GM19463 (cell line): ENCODE data around the gene LETM1.
A peak's percentile ranks its signal among the peaks of the same experiment; 100 is the strongest.
"Not testable (repeated sequence)": the region's sequence is repeated elsewhere in the genome, so short reads cannot be mapped to it uniquely, and the experiment has no call there.

Source experiments
- ATAC-seq: cut with Tn5 transposase; IDR thresholded peaks from one replicate; pipeline ENCODE4 v1.9.1; 2021; ENCODE audit warnings: mild to moderate bottlenecking, moderate library complexity; ENCODE audit not compliant: unreplicated experiment

Gene LETM1

DNA sequence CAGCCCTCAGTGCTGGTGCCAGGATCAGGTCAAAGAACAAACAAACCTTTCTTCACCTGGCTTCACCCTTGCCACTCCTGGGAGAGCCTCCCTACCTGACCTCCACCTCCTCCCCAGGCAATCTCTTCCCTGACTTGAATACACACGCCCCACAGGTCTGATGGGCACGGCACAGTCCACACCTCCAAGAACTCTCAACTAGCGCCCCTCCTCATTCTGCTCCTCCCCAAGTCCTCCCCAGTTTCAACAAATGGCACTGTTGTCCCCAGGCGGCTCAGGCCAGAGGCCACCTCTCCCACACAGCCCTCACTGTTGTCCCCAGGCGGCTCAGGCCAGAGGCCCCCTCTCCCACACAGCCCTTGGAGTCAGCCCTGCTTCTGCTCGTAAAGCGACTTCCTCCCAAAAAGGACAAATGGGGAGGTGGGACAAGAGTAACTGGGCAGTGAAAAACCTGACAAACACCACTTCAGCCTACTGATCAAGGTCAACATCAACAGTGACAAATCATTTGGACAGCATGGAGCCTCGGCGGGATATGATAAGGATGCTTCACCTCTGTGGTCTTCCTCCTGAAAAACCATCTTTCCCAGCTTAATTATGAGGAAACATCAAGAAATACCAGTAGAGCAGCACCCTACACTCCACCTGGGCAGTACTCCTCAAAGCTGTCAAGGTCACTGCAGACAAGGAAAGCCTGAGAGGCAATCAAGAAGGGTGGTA, 2.9 kb downstream of the LETM1 start:
- no peak for ATAC-seq

DNA sequence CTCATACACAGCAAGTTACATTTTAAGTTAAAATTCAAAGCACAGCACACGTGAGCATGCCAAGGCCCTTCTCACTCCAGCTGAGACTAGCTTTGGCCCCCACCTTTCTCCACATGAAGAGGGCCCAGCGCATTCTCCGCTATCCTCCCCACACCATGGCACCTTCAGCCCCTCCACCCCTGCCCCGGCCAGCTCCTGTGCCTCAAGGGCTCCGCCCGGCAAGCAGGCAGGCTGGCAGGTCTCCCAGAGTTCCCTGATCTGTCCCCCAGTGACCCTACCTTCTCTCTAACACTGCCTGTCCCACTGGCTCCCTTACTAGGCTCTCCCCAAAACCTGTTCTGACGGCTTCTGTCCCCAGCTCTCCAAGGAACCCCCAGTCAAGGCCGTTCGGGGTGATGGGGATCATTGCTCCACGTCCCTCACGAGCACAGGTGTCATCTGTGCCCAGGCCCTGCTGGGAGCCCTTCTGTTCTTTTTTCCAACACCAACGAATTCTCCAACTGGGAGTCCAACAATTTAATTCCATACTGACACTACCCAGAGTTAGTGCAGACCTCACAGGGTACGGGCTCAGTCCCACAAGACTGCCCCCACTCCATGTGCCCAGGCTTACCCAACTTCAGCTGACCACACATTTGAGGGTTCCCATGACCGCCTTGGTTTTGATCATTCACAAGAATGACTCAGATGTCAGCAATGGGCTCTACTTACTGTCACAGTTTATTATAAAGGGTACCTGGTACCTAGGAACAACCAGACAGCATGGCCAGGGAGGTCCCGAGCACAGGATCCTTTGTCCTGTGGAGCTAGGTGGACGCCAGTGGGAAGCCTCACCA, 4.2 kb downstream of the LETM1 start:
- no peak for ATAC-seq

- ATAC-seq, result no peak
Measured at GRCh38 chr4:1851160-1851559, 4.8 kb downstream of the LETM1 start.

DNA sequence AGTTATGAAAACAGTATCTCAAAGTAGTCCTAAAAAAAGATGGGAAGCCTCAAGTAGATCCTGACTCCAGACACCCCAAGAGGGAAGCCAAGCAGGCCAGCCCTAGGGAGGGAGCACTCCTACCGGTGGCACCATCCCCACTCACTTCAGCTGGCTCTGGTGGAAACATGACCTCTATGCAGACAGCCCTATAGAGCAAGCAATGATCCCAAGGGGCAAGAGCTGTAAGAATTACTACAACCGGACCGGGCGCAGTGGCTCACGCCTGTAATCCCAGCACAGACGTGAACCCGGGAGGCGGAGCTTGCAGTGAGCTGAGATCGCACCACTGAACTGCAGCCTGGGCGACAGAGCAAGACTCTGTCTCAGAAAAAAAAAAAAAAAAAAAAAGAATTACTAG, 5.7 kb downstream of the LETM1 start:
- no peak for ATAC-seq

DNA sequence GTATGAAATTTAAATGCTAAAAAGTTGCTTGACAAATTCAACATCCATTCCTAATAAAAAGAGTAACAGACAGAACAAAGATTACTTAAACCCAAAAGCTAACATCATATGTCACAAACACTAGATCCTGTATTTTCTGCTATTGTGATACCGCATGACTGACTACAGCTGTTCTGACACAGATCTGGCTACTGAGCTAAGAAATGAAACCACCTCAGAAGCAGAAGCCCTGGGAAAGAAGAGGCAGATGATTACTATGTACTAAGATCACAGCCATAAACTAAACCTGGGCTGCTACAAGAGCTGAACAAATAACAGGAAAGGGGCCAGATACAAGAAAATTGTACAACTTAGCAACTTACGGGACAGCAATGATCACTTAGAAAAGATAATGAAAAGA, 9.4 kb downstream of the LETM1 start:
- no peak for ATAC-seq

- ATAC-seq, result not testable (repeated sequence)
Measured at GRCh38 chr4:1844618-1845017, 11.3 kb downstream of the LETM1 start.

DNA sequence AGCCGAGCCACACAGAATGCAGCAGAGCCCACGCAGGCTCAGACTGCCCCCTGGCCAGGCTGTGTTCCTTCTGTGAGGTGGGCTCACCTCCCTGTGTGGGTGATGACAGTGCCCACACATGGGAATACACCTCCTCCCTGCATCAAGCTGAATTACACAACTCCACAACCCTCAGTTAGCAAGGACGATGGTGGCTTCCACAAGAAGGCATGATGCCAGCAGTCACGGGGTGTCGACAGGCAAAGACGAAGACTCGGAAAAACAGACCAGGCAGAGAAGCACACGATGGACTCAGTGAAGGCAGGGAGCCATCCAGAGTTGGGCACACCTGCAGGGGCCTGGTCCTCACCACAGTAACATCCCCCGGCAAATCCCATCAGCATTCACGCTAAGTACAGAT, 12.1 kb downstream of the LETM1 start:
- no peak for ATAC-seq

GRCh38 chr4:1842993-1843448, 12.9 kb downstream of the LETM1 start:
- no peak for ATAC-seq

GRCh38 chr4:1842339-1842895, 13.5 kb downstream of the LETM1 start:
- no peak for ATAC-seq

GRCh38 chr4:1841887-1842210, 14.1 kb downstream of the LETM1 start:
- ATAC-seq, result no peak

GRCh38 chr4:1841201-1841886, 14.6 kb downstream of the LETM1 start:
- no peak for ATAC-seq

GRCh38 chr4:1839282-1839681, 16.7 kb downstream of the LETM1 start:
- no peak for ATAC-seq

DNA sequence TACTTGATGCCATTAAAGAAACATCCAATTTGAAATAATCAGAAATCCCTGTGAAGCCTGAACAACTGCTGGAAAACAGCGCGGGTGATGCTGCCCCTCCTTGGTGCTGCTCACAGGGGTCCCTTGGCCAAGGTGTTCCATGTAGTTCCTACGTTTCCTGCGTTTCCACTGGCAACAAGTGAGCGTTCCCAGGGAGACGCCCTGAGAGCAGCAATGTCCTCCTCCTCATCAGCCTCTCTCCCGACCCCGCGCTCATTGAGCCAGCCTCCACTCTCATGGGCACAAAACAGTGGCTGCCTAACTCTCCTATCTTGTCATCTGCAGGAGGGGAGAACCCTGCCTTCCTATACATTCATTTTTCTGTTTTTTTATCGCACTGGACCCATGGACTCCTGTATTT, 18.9 kb downstream of the LETM1 start:
- no peak for ATAC-seq

- no peak for ATAC-seq
Measured at GRCh38 chr4:1836650-1837049, 19.3 kb downstream of the LETM1 start.

GRCh38 chr4:1835836-1836235, 20.1 kb downstream of the LETM1 start:
- ATAC-seq, result not testable (repeated sequence)

DNA sequence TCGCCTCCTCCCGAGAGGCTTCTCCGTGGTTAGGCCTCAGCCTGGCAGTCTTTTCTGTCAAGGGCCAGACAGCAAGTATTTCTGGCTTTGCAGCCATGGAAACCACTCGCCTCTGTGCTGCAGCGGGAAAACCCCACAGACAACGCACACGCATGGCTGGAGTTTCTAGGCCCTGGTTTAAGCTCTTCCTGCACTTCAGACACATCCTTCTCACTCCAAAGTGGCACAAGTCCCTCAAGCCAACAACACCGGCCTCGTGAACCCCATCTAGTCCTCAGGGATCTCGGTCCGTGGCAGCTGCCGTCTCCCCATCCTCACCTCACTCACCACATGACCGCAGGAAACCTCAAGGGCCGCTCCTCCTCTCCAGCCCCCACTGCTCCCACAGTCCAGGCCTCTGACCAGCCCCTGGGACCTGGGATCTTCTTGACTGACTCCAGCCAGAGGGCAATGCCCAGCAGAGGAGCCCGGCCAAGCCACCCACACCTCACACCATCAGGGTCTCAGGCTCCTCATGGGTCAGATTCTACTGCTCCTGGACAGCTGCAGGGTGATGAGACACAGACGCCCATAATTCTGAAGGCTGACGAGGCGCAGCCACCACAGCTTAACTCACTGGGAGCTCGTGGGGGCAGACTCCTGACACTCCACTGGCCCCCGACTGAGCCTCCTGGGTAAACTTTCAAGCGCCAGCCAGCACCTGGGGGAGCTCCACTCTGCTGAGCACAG, 21.7 kb downstream of the LETM1 start:
- ATAC-seq, result peak; percentile 85

DNA sequence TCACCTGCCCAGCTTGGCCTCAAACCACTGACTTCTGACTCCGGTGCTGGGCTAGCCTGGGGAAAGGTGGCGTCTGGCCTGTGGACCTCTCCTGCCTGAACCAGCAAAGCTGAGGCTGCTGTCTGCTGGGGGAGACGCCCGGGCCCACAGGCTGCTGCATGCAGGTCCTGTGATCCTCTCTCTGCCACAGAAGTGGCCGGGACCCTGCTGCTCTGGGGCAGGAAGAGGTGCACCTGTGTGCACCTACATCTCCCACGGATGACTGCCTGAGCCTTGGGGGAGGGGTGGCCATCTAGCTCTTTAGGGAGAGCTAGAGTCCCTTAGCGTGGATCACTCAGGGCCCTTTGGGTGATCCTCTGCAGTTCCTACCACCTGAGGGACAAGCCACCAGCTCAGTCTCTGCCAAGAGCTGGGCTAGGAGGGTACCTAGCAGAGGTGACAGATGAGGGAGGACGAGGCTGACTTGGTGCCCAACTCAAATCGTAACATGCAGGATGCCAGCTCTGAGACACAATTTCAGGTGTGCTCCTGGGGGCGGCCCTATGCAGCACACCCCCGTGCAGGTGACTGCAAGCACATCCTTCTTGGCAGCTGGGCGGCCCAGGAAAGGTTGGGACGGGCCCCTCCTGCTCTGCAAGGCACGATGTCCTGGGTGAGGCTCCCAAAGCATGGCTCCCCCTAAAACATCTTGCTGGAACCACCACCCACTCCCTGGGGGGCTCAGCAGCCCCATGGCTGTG, 22.5 kb downstream of the LETM1 start:
- no peak for ATAC-seq

DNA sequence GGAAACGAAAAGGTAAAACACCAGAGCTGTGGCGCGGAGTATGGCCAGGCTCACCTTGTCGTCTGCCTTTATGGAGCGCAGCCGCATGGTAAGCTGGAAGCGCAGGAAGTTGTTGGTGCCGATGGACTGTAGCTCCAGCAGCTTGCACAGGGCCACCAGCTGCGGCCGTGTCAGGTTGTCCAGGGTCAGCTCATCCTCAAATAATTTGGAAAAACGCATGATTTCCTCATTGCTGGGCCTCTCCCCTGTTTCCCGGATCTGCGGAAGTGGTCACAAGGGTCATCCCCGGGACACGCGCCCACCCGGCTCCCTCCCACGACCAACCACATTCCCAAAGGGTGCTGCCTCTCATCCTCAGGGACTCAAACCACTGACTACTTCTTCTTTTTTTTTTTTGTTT, 23.3 kb downstream of the LETM1 start:
- ATAC-seq, result no peak

DNA sequence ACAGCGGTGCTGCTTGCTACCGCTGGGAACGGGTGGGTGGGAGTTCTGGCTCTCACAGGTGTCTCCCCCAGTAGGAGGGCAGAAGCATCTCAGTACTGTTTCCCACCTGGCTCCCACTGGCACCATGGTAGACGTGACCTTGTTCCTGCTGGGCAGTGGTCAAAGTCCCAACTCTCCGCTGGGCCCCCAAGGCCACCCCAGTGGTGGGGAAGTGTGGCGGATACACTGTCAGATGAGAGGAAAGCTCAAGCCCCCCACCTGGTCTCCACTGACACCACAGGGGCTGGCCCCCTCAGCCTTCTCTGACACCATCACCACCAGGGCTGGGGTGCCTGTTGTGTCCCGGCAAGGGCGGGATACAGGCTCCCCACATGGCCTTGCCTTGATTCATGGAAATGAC, 24.6 kb downstream of the LETM1 start:
- no peak for ATAC-seq

- no peak for ATAC-seq
Measured at GRCh38 chr4:1830642-1831228, 25.2 kb downstream of the LETM1 start.
